ENCODE measurements around the gene WBP1.
"Not testable (repeated sequence)": the region's sequence is repeated elsewhere in the genome, so short reads cannot be mapped to it uniquely, and the experiment has no call there.

Gene WBP1

GRCh38 chr2:74482801-74483674, 24.8 kb downstream of the WBP1 start, which contains the start of the genes CCDC142 and TTC31:
TSS of gene CCDC142 (minus strand) at chr2:74482998. CDS start at chr2:74482837, 161 bp downstream.
TSS of gene TTC31 (plus strand) at chr2:74483081. CDS start at chr2:74483096, 15 bp downstream.
- DNase-seq (ENCODE audit: low read depth): peak; percentile 88

GRCh38 chr2:74483675-74484164, 25.5 kb downstream of the WBP1 start:
- not testable (repeated sequence) for DNase-seq (ENCODE audit: low read depth)

DNA sequence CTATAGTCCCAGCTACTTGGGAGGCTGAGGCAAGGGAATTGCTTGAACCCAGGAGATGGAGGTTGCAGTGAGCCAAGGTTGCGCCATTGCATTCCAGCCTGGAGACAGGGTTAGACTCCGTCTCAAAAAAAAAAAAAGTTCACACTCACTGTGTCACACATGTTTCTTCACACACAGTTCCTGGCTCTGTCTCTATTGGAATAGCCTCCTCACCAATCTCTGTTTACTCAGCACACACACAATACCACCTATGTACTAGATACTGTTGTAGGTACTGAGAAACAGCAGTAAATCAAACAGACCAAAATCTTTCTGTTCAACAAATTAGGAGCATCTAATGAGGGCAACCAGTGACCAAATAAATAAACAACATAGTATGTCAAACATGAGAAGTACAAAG, 27.9 kb downstream of the WBP1 start:
- no peak for DNase-seq (ENCODE audit: low read depth)

DNA sequence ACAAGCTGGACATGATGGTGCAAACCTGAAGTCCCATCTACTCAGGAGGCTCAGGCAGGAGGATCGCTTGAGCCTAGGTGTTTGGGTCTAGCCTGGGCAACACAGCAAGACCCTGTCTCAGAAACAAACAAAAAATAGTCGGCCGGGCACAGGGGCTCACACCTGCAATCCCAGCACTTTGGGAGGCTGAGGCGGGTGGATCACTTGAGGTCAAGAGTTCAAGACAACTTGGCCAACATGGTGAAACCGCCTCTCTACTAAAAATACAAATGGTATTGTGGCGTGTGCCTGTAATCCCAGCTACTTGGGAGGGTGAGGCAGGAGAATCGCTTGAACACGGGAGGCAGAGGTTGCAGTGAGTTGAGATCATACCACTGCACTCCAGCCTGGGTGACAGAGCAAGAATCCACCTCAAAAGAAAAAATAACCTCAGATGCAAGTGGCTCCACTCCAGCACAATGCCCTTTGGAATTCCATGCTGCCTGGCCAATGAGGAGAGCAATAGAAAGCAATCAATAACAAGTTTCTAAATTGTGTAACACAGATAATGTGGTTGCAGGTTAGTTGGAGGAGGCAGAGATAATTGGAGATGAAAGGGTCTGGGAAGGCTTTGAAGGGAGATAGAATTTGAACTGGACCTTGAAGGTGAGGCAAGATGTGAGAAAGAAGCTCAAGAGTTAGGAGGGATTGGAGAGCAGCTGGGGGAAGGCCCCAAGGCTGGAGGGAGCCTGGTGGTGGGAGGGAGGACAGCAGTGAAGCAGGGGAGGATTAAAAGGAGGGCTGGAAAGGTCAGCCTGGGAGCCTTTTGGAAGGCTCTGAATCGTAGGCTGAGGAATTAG, 30.6 kb downstream of the WBP1 start:
- DNase-seq (ENCODE audit: low read depth): no peak

GRCh38 chr2:74489906-74490305, 31.7 kb downstream of the WBP1 start:
- no peak for DNase-seq (ENCODE audit: low read depth)

DNA sequence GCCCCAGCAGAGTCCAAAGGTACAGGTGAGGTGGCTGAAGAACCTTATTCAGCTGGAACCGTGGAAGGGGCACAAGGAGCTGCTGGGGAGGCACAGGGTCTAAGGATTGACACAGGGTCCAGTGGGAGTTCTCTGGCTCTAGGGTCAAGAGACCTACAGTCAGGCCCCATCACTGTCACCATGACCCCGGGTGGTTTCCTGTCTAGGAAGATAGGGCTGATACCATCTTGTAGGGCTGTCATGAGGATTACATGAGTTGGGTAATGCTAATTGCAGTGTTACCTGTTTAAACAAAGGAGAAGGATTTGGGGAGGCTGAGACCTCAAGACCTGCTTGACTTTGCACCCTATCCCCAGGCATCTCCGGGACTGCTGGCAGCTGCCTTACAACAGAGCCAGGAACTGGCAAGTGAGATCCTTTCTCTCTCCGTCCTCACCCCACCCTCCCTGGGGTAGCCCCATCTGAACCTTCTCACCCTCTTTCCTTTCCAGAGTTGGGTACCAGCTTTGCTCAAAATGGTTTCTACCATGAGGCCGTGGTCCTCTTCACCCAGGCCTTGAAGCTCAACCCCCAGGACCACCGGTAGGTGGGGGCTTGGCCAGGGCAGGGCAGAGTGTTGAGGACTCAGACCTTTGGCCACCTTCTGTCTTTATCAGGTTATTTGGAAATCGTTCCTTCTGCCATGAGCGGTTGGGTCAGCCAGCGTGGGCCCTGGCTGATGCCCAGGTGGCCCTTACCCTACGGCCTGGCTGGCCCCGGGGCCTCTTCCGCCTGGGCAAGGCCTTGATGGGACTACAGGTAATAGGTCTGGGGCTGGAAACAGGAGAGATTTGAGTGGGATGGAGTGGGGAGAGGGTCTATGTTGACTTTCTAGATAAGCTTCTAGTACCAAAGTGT, 33.7 kb downstream of the WBP1 start:
- no peak for DNase-seq (ENCODE audit: low read depth)

- no peak for DNase-seq (ENCODE audit: low read depth)
Measured at GRCh38 chr2:74493546-74493945, 35.3 kb downstream of the WBP1 start.

DNA sequence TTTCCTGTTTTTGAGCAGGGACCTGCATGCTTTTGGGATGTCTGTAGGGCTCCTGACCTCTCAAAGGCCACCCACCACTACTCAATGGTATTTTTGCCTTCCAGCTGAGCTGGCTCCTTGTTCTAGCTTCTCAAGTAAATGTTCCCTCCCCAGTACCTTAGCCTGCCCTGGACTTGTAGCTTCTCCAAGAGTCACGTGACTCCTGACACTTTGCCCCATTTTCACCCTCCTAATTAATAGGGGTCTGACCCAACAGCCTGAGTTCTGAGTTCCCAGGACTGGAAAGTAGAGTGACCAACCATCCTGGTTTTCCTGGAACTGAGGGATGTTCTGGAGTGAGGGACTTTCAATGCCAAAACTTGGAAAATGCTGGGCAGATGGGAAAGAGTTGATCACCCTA, 37.2 kb downstream of the WBP1 start:
- DNase-seq (ENCODE audit: low read depth): no peak

GRCh38 chr2:74496997-74497776, 38.9 kb downstream of the WBP1 start:
- DNase-seq (ENCODE audit: low read depth): no peak

DNA sequence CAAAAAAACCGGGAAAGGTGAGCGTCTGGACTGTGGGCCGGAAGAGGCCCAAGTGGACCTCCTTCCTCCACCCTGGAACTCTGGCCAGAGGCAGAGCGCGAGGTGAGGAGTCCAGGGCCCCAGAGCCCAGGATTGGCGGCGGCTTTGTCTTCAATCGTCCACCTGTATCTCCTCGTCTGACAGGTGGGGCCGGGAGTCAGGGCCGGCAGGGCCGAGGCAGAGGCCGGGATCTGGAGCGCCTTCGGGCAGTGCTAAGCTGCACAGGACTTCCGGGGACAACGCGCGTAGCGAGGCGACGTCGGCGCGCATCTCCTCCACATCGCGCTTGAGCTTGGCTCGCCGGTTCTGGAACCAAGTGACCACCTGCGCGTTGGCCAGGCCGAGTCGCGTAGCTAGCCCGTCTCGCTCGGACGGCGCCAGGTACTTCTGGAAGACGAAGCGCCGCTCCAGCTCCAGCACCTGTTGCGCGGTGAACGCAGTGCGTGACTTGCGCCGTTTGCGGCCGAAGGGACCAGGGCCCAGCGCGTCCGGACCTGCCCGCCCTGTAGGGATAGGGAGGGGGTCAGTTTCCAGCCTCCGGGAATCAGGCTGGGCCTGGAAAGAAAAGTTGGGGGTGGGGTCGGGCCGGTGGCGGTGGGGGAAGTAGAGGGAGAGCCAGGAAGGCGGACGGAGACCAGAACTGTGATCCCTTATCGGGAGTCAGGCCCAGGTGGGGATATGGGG, 39.7 kb downstream of the WBP1 start:
- no peak for DNase-seq (ENCODE audit: low read depth)

GRCh38 chr2:74498500-74499266, 40.4 kb downstream of the WBP1 start:
- DNase-seq (ENCODE audit: low read depth): peak; percentile 39

DNA sequence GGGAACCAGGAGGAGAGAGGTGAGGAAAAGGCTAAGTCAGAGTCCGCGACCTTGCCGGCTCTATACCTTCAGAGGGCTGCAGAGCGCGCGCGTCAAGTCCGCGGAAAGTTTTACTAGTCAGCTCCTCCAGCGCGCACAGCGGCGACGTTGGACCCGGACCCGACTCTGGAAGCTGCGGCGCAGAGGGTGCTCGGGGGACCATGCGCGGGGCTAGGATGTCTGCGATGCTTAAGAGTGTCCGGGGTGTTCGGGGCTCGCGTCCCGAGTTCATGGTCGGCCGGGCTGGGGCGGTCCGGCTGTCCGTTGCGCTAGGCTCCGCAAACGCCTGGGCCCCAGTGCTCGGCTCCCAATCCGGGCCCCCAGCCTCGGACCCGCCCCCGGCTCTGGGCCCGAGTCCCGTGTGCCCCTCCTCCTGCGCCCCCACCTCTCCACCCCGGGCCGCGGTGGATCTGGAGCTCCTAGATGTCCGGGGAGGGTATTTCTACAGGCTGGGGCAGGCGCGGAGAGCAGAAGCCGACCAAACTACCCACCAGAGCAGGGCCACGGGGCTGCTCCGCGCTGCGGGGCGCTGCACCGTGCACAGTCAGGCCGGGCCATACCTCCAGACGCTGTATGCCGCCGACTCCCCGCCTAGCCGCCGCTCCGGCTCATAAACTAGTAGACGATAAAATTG, 41.2 kb downstream of the WBP1 start, which contains the start of gene LBX2:
LBX2 (minus strand) TSS at position 337 of the 673 bp plus-strand sequence; CDS start at position 271, 66 bp downstream.
- DNase-seq (ENCODE audit: low read depth): no peak

GRCh38 chr2:74499940-74500577, 41.8 kb downstream of the WBP1 start:
- DNase-seq (ENCODE audit: low read depth): no peak

DNA sequence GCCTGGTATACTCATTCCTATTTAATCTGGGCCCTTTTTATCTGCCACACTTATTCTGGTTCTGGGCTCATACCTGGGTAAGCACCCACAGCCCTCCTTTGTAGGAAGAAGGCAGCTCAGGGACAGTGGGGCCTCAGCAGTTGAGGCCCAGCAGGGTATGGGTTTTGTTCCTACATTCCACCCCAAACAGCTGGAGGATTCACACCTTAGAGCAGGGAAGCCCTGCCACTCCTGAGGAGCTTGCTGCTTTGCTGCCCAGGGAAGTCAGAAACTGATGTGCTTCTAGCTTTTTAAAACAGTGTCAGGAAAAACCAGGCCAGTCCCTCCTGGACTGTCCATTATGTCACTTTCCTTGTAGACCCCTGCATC, 42.3 kb downstream of the WBP1 start:
- DNase-seq (ENCODE audit: low read depth): no peak

- no peak for DNase-seq (ENCODE audit: low read depth)
Measured at GRCh38 chr2:74501335-74502071, 43.3 kb downstream of the WBP1 start.

GRCh38 chr2:74502147-74502719, 44.0 kb downstream of the WBP1 start:
- no peak for DNase-seq (ENCODE audit: low read depth)

All from HS-5 (cell line).